Measurements from ENCODE around the gene ITGA1. TPM values are rescaled to one million over a fixed set of nuclear protein-coding genes. Genes with fewer than 3 reads are reported as not detected.

Gene ITGA1
- total RNA-seq, 4 donors from 2014 or later = 228 to 302 (median 235) TPM

DNA sequence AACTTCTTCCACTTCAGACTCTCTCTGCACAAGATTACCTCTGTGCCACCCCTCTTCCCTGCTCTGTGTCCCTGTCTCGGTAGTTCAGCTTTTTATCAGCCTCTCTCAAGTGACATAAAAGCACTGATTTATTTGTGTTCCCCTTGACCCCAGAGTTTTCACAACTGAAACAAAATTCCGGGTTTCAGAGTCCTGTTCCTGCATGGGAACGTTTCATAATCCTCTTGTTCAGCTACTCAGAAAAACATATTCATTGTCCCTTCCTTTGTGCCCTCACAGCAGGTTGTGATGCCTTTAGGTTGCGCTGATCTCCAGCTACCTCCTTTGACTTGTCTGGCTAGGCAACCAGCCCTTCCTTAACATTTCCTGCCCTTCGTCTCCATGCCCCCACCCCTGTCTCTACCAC lies 13.7 kb upstream of the ITGA1 start:
- intact Hi-C loops (cut with DNase I) = no loop called here
- no peak overlapping the region for H3K4me3 ChIP-seq
- H3K9me3 ChIP-seq = no peaks in the 10 kb centered on the region
- no peaks in the 10 kb centered on the region for H3K4me1 ChIP-seq
- H3K27ac ChIP-seq (replicated peaks in 1 of 4) = no peak overlapping the region
- no peak for DNase-seq (ENCODE audit: extremely low spot score)
- H3K36me3 ChIP-seq = no peaks in the 10 kb centered on the region
- no peaks in the 10 kb centered on the region for H3K27me3 ChIP-seq
- TF ChIP-seq, protein P1, sequence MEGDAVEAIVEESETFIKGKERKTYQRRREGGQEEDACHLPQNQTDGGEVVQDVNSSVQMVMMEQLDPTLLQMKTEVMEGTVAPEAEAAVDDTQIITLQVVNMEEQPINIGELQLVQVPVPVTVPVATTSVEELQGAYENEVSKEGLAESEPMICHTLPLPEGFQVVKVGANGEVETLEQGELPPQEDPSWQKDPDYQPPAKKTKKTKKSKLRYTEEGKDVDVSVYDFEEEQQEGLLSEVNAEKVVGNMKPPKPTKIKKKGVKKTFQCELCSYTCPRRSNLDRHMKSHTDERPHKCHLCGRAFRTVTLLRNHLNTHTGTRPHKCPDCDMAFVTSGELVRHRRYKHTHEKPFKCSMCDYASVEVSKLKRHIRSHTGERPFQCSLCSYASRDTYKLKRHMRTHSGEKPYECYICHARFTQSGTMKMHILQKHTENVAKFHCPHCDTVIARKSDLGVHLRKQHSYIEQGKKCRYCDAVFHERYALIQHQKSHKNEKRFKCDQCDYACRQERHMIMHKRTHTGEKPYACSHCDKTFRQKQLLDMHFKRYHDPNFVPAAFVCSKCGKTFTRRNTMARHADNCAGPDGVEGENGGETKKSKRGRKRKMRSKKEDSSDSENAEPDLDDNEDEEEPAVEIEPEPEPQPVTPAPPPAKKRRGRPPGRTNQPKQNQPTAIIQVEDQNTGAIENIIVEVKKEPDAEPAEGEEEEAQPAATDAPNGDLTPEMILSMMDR (IDR thresholded peaks at IDR 0.05) = no peak
- TF ChIP-seq POLR2A (IDR thresholded peaks at IDR 0.05; ENCODE audit: low read depth) (no peak), EP300 (IDR thresholded peaks at IDR 0.05) (no peak), POLR2AphosphoS5 (IDR thresholded peaks at IDR 0.05) (no peak)
- WGBS = 53% methylated on average over 5 of the region's 5 CpGs

- Histone ChIP-seq H3K36me3 (no peaks in the 10 kb centered on the region), H3K9me3 (no peaks in the 10 kb centered on the region), H3K4me1 (no peaks in the 10 kb centered on the region), H3K4me3 (no peak overlapping the region), H3K27ac (replicated peaks in 1 of 4) (no peak overlapping the region), H3K27me3 (no peaks in the 10 kb centered on the region)
- WGBS = 89% methylated on average over 2 of the region's 2 CpGs
- no peak for DNase-seq (ENCODE audit: extremely low spot score)
- TF ChIP-seq POLR2AphosphoS5 (IDR thresholded peaks at IDR 0.05) (no peak), EP300 (IDR thresholded peaks at IDR 0.05) (no peak), POLR2A (IDR thresholded peaks at IDR 0.05; ENCODE audit: low read depth) (no peak)
- TF ChIP-seq, protein P1 (IDR thresholded peaks at IDR 0.05) = no peak
- intact Hi-C loops (cut with DNase I) = no loop called here
Observed at GRCh38 chr5:52776116-52776515, 11.6 kb upstream of the ITGA1 start.

- intact Hi-C loops (cut with DNase I) = no loop called here
- DNase-seq (ENCODE audit: extremely low spot score) = no peak
Observed at GRCh38 chr5:52777186-52777585, 10.5 kb upstream of the ITGA1 start.

GRCh38 chr5:52778781-52779180 lies 8.9 kb upstream of the ITGA1 start:
- H3K27me3 ChIP-seq = no peaks in the 10 kb centered on the region
- WGBS = 79% methylated on average over 1 of the region's 1 CpG
- no peak overlapping the region for H3K4me3 ChIP-seq
- peaks cover 0 to under 1% (median 0%) of the 10 kb centered on the region in 4 donors for H3K4me1 ChIP-seq
- H3K27ac ChIP-seq (replicated peaks in 1 of 4) = no peak overlapping the region
- TF ChIP-seq, protein P1 (IDR thresholded peaks at IDR 0.05) = no peak
- TF ChIP-seq EP300 (IDR thresholded peaks at IDR 0.05) = no peak
- no peak for TF ChIP-seq POLR2A (IDR thresholded peaks at IDR 0.05; ENCODE audit: low read depth)
- TF ChIP-seq POLR2AphosphoS5 (IDR thresholded peaks at IDR 0.05) = no peak
- H3K9me3 ChIP-seq = no peaks in the 10 kb centered on the region
- no peaks in the 10 kb centered on the region for H3K36me3 ChIP-seq
- intact Hi-C loops (cut with DNase I) = no loop called here
- no peak for DNase-seq (ENCODE audit: extremely low spot score)

More at GRCh38 chr5:52777186-52777585, 10.5 kb upstream of the ITGA1 start:
- Histone ChIP-seq H3K36me3 (no peaks in the 10 kb centered on the region), H3K27ac (replicated peaks in 1 of 4) (no peak overlapping the region), H3K4me3 (no peak overlapping the region), H3K9me3 (no peaks in the 10 kb centered on the region), H3K27me3 (no peaks in the 10 kb centered on the region), H3K4me1 (no peaks in the 10 kb centered on the region)
- WGBS = 69% methylated on average over 4 of the region's 4 CpGs
- TF ChIP-seq POLR2A (IDR thresholded peaks at IDR 0.05; ENCODE audit: low read depth) = no peak
- no peak for TF ChIP-seq POLR2AphosphoS5 (IDR thresholded peaks at IDR 0.05)
- no peak for TF ChIP-seq EP300 (IDR thresholded peaks at IDR 0.05)
- TF ChIP-seq, protein P1 (IDR thresholded peaks at IDR 0.05) = no peak

GRCh38 chr5:52779213-52779612 lies 8.5 kb upstream of the ITGA1 start:
- DNase-seq (ENCODE audit: extremely low spot score) = no peak
- Histone ChIP-seq H3K4me3 (no peak overlapping the region), H3K27ac (replicated peaks in 1 of 4) (no peak overlapping the region), H3K36me3 (no peaks in the 10 kb centered on the region), H3K9me3 (no peaks in the 10 kb centered on the region), H3K4me1 (peaks cover 0 to 4% (median 0%) of the 10 kb centered on the region in 4 donors), H3K27me3 (no peaks in the 10 kb centered on the region)
- no peak for TF ChIP-seq POLR2A (IDR thresholded peaks at IDR 0.05; ENCODE audit: low read depth)
- no peak for TF ChIP-seq POLR2AphosphoS5 (IDR thresholded peaks at IDR 0.05)
- TF ChIP-seq, protein P1 (IDR thresholded peaks at IDR 0.05) = no peak
- no peak for TF ChIP-seq EP300 (IDR thresholded peaks at IDR 0.05)
- intact Hi-C loops (cut with DNase I) = no loop called here
